Occipital lobe (tissue), 2 donors: Measurements from ENCODE around the gene TACC2. TPM values are rescaled to one million over a fixed set of nuclear protein-coding genes. Genes with fewer than 3 reads are reported as not detected.

Experiments used
- DNase-seq: peaks from one replicate; lab custom pipeline; 2025; lab: John Stamatoyannopoulos, UW
- total RNA-seq: library from RNA; depleted of rRNA; stranded (reverse); fragments of >200 nt; gene quantifications from one replicate; pipeline ENCODE4 v1.2.3, GENCODE V29; 2014

Gene TACC2
- total RNA-seq, 1 donor from 2014 or later = 16.1 TPM

DNA sequence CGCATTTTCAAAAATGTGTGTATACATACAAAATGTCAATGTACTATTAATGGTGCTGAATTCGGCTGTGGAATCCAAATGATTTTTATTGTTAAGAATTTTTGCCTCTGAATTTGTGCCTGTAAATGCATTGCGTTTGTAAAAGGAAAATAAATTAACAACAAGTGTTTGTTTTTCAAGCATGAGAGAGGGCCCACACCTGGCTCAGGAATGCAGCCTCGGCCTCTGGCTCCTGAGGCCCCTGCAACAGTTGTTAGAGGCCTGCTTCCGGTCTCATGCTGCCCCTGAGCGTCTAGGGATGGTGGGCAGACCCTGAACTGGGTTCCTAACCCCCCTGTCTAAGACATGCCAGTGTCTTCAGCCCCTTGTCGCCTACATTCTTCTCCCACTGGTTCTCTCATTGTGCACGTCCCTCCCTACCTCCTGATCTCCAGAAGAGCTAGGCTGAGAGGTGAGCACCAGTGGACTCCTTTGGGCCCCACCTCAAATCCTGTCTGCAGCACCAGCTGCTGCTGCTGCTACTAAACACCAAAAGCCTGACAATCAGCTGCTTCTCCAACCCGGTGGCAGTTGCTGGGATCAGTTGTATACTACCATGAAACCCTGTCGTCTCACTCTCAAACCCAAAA lies 280.2 kb downstream of the TACC2 start:
- no peak for DNase-seq

GRCh38 chr10:122271076-122271475 lies 282.1 kb downstream of the TACC2 start, which contains the start of gene BTBD16:
Gene BTBD16 (plus strand): TSS chr10:122271296. CDS start chr10:122275082, 3,786 bp downstream.
- DNase-seq = no peak

DNA sequence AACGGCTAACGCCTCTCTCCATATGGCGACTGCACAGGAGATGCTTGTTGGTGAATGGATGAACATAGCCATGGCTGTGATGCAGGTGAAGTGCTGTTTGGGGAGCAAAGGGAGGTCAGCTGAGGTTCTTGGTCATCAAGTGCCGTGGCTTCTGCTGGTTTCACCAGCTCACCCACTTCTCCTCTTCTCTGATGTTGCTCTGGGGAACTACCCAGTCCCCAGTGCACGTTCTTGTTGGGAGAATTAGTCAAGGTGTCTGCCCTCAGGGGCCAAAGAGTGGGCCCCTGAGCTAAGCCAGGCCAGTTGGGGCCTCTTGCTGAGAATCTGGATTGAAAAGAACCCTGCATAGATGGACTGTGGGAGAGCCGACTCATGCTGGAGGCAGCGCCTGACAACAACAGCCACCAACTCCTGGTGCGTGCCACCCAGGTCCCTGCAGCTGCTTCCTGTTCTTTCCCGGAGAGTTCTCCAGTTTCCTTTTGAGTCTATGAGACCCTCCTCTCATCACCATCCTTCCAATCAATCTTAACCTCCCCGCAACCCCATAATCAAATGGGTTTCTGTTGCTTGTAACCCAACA lies 285.1 kb downstream of the TACC2 start:
- DNase-seq = no peak

DNA sequence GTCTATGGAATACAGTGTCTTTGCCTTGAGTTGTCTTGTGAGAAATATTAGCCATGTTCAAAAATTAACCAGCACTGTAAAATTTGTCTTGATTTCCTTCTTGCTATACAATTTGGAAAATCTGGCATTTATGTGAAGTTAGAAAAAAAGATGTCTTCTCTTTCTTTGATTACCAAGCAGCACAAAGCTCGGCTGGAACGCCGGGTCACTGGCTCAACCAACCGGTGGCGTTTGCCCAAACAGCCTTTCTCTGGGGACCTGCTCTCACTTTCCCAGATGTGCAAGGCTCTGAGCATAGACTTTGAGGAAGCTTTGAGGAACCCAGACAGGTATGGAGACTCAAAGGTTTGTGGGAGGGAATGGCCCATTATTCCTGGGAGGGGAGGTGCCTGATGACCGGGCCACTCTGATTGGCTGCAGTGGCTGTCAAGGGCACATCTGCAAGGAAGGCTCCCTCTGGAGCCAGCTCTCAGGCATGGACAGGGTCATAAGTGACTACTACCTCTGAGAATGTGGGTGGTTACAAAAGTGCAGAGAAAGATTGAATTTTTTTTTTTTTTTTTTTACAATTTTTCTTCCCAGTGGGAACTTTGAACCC lies 287.7 kb downstream of the TACC2 start:
- no peak for DNase-seq

- no peak for DNase-seq
Measured at GRCh38 chr10:122277526-122278136, 288.7 kb downstream of the TACC2 start.

- peak; percentile 44 for DNase-seq
Measured at GRCh38 chr10:122279725-122280141, 290.8 kb downstream of the TACC2 start.

DNA sequence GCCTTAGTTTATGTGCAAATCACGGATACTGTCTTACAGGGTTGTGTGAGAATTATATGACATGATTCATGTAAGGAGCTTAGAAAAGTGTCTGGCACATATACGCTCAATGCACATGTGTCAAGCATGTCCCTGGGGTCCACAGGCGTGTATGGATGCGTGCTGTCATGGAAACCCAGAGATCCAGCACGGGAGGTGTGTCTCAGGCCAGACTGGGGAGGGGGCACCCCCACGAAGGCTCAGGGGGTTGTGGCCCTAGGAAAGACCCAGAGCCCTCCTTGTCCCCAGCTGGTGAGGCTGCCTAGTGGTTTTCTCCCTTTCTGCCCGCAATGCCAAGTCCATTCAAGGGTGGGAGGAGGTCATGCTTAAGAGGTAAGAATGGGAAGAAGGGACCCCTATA lies 291.2 kb downstream of the TACC2 start:
- DNase-seq = no peak

- DNase-seq = no peak
Measured at GRCh38 chr10:122281018-122281626, 292.2 kb downstream of the TACC2 start.

- no peak for DNase-seq
Measured at GRCh38 chr10:122281751-122282150, 292.8 kb downstream of the TACC2 start.

DNA sequence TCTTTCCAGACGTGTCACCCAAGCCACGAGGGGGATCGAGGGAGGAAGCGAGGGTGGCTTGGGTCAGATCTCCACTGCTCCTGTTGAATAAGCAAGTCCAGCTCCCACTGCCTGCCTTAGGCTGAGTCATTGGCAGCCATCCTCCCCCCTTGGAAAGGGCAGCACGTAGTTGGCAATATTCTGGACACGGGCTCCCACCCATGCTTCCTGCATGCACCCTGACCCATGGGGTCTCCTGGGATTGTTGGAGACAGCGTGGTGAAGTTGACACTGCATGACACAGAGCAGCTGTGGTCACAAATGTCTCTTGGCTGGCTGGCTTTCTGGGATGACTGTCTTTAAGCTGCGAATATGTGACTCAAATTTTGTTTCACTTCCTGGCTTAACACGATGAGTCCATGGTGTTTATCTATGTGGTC lies 293.3 kb downstream of the TACC2 start:
- DNase-seq = no peak

DNA sequence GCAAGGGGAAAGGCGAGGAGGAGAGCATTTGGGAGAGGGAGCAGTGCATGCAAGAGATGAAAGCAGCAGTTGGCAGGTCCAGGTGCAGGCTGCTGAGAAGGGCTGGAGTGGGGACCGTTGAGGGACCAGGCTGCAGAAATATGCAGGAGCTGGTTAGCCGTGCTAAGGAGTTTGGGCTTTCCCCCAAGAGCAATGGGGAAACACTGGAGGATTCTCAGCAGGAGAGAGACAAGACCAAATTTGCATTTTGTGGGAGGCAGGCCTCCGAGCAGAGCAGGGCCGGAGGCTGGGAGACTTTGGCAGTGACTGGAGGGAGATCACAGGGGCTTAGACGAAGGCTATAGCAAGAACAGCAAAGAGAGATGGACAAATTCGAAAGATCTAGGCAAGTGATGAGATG lies 293.9 kb downstream of the TACC2 start:
- DNase-seq = no peak

- DNase-seq = no peak
Measured at GRCh38 chr10:122285506-122286444, 296.8 kb downstream of the TACC2 start.

DNA sequence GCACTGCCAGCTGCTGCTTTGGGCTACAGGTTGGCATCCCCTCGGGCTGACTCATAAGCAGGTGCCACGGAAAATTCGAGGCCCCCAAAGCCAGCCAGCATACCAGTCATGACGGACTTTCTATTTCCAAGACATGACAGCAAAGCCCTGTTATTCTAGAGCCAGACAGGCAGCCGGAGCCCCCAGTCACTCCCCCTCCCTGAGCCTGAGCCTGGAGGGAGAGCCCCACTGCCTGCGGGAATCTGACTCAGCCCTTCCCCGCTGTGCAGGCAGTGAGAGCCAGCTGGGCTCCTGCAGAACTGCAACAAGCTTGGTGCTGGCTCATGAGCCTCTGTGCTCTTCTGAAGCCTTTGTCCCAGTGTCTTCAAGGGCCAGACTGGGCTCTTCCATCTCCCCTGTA lies 297.9 kb downstream of the TACC2 start:
- peak; percentile 73 for DNase-seq

DNA sequence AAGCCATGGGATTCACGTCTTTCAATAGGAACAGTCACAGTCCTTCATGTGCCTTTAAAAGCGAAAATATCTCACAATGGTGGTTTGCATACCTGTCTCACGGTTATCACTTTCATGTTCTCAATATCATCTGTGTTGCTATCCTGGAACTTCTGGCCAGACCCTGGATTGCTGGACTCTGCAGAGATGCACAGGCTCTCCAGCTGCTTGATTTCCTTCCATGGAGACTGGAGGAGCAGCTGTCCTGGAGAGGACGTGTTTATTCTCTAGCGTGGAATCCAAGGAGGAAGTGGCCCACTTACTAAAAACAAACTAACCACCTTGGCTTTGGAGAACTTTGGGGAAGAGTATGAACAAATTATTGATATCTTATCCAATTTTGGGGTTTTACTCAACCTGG lies 298.6 kb downstream of the TACC2 start:
- no peak for DNase-seq

DNA sequence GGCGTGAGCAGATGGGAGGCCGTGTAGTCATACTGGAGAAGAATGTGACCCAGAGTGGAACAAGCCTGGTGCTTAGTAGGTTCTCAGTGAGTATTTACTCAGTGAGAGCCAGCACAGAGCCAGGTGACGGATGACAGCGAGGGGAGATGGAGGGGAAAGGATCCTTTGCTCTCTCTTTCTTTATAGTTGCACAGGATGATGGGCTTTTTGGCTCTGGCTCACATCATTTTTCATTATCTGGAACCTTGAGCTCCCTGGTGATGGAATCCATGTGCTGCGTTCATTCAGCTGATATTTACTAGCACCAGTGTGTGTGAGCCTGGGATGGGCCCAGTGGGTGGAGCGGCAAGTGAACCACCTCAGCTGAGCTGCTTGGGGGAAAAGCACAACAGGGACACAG lies 299.3 kb downstream of the TACC2 start:
- no peak for DNase-seq

- no peak for DNase-seq
Measured at GRCh38 chr10:122288917-122289316, 300.0 kb downstream of the TACC2 start.

DNA sequence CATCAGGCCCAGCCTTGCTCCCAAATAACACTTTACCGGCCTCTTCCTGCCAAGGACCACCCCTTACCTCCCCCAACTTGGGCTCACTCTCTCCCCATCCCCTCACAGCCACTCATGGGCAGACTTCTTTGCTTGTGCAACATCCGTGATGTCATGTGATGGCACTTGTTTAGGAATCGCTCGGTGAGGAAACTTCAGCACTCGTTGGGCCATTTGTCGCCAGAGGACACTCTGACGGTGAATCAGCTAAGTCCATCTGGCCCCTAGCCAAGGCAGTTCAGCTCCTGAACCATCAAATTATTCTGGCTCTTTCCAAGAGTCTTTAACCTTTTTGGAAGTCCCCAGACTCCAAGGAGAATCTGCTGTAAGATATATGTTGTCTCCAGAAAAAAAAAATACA lies 301.4 kb downstream of the TACC2 start:
- DNase-seq = no peak

GRCh38 chr10:122290833-122291532 lies 302.0 kb downstream of the TACC2 start:
- no peak for DNase-seq

GRCh38 chr10:122291739-122292138 lies 302.8 kb downstream of the TACC2 start:
- no peak for DNase-seq

- no peak for DNase-seq
Measured at GRCh38 chr10:122292376-122292775, 303.4 kb downstream of the TACC2 start.
